Suprapubic skin (tissue), 4 donors: ENCODE data around the gene HERC2.

Experiments used
- EP300 ChIP-seq: sonication (generic); formaldehyde crosslinking; IDR thresholded peaks from one replicate; pipeline ENCODE4 v1.6.1; 2017; ENCODE audit warnings: antibody characterized with exemption
- POLR2A ChIP-seq, 2 donors: fragments of 450-650 bp; IDR thresholded peaks; one replicate each; pipeline ENCODE4 v1.6.1; 2017; ENCODE audit warnings: antibody characterized with exemption in 2 of 2, mild to moderate bottlenecking in 2 of 2, moderate library complexity in 2 of 2
- POLR2AphosphoS5 ChIP-seq, 3 donors: sonication (generic); formaldehyde crosslinking; IDR thresholded peaks; one replicate each; pipeline ENCODE4 v1.6.1; 2017; ENCODE audit warnings: antibody characterized with exemption in 3 of 3
- TF ChIP-seq, protein P1 (sequence below), 2 donors: fragments of 200-600 bp in 1 of 2; fragments of 450-650 bp in 1 of 2; sonication (generic) in 1 of 2; IDR thresholded peaks; one replicate each; pipeline ENCODE4 v1.5.1; 2016 to 2019; ENCODE audit warnings: antibody characterized with exemption in 2 of 2, mild to moderate bottlenecking in 1 of 2, moderate library complexity in 1 of 2

DNA sequence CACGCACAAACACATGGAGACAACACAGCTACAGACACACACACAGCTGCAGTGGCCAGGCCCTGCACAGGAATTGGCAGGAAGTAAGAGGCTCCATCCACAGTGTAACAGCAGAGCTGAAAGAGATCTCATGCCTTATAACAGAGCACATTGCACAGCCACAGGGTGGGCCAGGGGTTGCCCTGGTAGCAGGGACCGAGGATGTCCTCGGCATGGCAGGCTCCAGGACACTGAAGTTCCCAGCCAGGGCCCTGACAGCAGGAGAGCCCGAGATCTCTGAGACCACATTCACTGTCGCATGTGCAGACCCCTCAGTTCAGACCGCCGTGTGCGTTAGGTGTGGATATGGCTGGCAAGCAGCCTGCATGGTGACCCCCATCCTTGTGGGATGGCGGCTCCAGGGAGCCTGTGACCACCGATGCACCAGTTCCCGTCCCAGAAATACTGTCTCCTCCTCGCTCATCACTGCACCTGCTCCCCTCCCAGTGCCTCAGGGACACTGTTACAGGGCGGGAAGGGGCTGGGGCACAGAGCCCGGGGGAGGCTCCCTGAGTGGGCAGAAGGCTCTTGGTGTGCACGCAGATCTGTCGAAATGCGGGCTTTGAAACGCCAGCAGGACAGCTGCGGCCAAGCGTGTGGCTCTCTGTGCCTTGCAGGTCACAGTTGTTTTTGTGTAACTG is 221.3 kb downstream of the HERC2 start:
- TF ChIP-seq EP300 = no peak
- TF ChIP-seq, protein P1, sequence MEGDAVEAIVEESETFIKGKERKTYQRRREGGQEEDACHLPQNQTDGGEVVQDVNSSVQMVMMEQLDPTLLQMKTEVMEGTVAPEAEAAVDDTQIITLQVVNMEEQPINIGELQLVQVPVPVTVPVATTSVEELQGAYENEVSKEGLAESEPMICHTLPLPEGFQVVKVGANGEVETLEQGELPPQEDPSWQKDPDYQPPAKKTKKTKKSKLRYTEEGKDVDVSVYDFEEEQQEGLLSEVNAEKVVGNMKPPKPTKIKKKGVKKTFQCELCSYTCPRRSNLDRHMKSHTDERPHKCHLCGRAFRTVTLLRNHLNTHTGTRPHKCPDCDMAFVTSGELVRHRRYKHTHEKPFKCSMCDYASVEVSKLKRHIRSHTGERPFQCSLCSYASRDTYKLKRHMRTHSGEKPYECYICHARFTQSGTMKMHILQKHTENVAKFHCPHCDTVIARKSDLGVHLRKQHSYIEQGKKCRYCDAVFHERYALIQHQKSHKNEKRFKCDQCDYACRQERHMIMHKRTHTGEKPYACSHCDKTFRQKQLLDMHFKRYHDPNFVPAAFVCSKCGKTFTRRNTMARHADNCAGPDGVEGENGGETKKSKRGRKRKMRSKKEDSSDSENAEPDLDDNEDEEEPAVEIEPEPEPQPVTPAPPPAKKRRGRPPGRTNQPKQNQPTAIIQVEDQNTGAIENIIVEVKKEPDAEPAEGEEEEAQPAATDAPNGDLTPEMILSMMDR (IDR thresholded peaks at IDR 0.05) = no peak
- no peak for TF ChIP-seq POLR2A (IDR thresholded peaks at IDR 0.05)
- TF ChIP-seq POLR2AphosphoS5 (IDR thresholded peaks at IDR 0.05) = no peak
